ENCODE results near the gene CPE.

DNA sequence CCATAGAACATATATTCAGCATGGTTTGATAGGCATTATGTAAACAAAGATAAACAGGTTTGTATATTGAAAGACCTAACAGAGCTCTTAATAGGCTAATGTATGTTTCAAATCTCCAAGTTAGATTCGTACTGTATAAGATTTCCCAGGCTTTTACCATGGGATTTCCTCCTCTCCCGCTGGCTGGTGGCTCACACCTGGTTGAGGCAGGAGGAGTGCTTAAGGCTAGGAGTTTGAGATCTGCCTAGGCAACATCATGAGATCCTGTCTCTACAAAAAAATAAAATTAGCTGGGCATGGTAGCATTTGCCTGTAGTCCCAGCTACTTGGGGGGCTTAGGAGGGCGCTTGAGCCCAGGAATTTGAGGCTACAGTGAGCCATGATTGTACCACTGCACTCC lies 5.4 kb downstream of the CPE start:
- TF ChIP-seq, protein P1, sequence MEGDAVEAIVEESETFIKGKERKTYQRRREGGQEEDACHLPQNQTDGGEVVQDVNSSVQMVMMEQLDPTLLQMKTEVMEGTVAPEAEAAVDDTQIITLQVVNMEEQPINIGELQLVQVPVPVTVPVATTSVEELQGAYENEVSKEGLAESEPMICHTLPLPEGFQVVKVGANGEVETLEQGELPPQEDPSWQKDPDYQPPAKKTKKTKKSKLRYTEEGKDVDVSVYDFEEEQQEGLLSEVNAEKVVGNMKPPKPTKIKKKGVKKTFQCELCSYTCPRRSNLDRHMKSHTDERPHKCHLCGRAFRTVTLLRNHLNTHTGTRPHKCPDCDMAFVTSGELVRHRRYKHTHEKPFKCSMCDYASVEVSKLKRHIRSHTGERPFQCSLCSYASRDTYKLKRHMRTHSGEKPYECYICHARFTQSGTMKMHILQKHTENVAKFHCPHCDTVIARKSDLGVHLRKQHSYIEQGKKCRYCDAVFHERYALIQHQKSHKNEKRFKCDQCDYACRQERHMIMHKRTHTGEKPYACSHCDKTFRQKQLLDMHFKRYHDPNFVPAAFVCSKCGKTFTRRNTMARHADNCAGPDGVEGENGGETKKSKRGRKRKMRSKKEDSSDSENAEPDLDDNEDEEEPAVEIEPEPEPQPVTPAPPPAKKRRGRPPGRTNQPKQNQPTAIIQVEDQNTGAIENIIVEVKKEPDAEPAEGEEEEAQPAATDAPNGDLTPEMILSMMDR (IDR thresholded peaks at IDR 0.05): no peak
- TF ChIP-seq POLR2A (IDR thresholded peaks at IDR 0.05): no peak
- no peak for TF ChIP-seq EP300 (IDR thresholded peaks at IDR 0.05)

Data from tibial nerve (tissue), 4 donors.